ENCODE results near the gene PIK3R6.
"Not testable (repeated sequence)": the region's sequence is repeated elsewhere in the genome, so short reads cannot be mapped to it uniquely, and the experiment has no call there.

Gene PIK3R6

GRCh38 chr17:8806253-8806925, 61.1 kb downstream of the PIK3R6 start:
- no peak overlapping the region for H3K4me3 ChIP-seq (ENCODE audit: low read depth, low read length)
- DNase-seq (ENCODE audit: low read depth) = no peak

GRCh38 chr17:8805396-8805795, 62.1 kb downstream of the PIK3R6 start:
- not testable (repeated sequence) for DNase-seq (ENCODE audit: low read depth); H3K4me3 ChIP-seq (ENCODE audit: low read depth, low read length)

- H3K4me3 ChIP-seq (ENCODE audit: low read depth, low read length) = no peak overlapping the region
- DNase-seq (ENCODE audit: low read depth) = no peak
Observed at GRCh38 chr17:8803531-8804420, 63.7 kb downstream of the PIK3R6 start.

GRCh38 chr17:8801135-8801840, 66.2 kb downstream of the PIK3R6 start:
- H3K4me3 ChIP-seq (ENCODE audit: low read depth, low read length) = no peak overlapping the region
- no peak for DNase-seq (ENCODE audit: low read depth)

- no peak for DNase-seq (ENCODE audit: low read depth)
- no peak overlapping the region for H3K4me3 ChIP-seq (ENCODE audit: low read depth, low read length)
Observed at GRCh38 chr17:8800656-8801055, 66.8 kb downstream of the PIK3R6 start.

- no peak for DNase-seq (ENCODE audit: low read depth)
- no peak overlapping the region for H3K4me3 ChIP-seq (ENCODE audit: low read depth, low read length)
Observed at GRCh38 chr17:8799570-8800212, 67.8 kb downstream of the PIK3R6 start.

- no peak for DNase-seq (ENCODE audit: low read depth)
- H3K4me3 ChIP-seq (ENCODE audit: low read depth, low read length) = no peak within 1 kb of the TSS
Observed at GRCh38 chr17:8798846-8799569, 68.5 kb downstream of the PIK3R6 start, which contains the start of gene MFSD6L. TSS of gene MFSD6L (minus strand) at chr17:8799365. CDS start at chr17:8799120, 245 bp downstream.

GRCh38 chr17:8798176-8798845, 69.2 kb downstream of the PIK3R6 start:
- H3K4me3 ChIP-seq (ENCODE audit: low read depth, low read length) = no peak overlapping the region
- no peak for DNase-seq (ENCODE audit: low read depth)

GRCh38 chr17:8797621-8798175, 69.8 kb downstream of the PIK3R6 start:
- no peak for DNase-seq (ENCODE audit: low read depth)

GRCh38 chr17:8794636-8795035, 72.8 kb downstream of the PIK3R6 start:
- DNase-seq (ENCODE audit: low read depth) = no peak
- no peak overlapping the region for H3K4me3 ChIP-seq (ENCODE audit: low read depth, low read length)

More at GRCh38 chr17:8797621-8798175, 69.8 kb downstream of the PIK3R6 start:
- H3K4me3 ChIP-seq (ENCODE audit: low read depth, low read length) = no peak overlapping the region

GRCh38 chr17:8793649-8794048, 73.8 kb downstream of the PIK3R6 start:
- no peak for DNase-seq (ENCODE audit: low read depth)
- H3K4me3 ChIP-seq (ENCODE audit: low read depth, low read length) = no peak overlapping the region

GRCh38 chr17:8792646-8793045, 74.8 kb downstream of the PIK3R6 start:
- DNase-seq (ENCODE audit: low read depth) = no peak

GRCh38 chr17:8791910-8792270, 75.6 kb downstream of the PIK3R6 start:
- peak; percentile 17 for DNase-seq (ENCODE audit: low read depth)
- H3K4me3 ChIP-seq (ENCODE audit: low read depth, low read length) = no peak overlapping the region

More at GRCh38 chr17:8792646-8793045, 74.8 kb downstream of the PIK3R6 start:
- no peak overlapping the region for H3K4me3 ChIP-seq (ENCODE audit: low read depth, low read length)

GRCh38 chr17:8791248-8791909, 76.1 kb downstream of the PIK3R6 start:
- no peak for DNase-seq (ENCODE audit: low read depth)
- H3K4me3 ChIP-seq (ENCODE audit: low read depth, low read length) = no peak overlapping the region

- H3K4me3 ChIP-seq (ENCODE audit: low read depth, low read length) = no peak overlapping the region
- no peak for DNase-seq (ENCODE audit: low read depth)
Observed at GRCh38 chr17:8789743-8790142, 77.7 kb downstream of the PIK3R6 start.

- no peak overlapping the region for H3K4me3 ChIP-seq (ENCODE audit: low read depth, low read length)
- DNase-seq (ENCODE audit: low read depth) = no peak
Observed at GRCh38 chr17:8788998-8789397, 78.5 kb downstream of the PIK3R6 start.

- H3K4me3 ChIP-seq (ENCODE audit: low read depth, low read length) = no peak overlapping the region
- peak; percentile 1 for DNase-seq (ENCODE audit: low read depth)
Observed at GRCh38 chr17:8785547-8786413, 81.7 kb downstream of the PIK3R6 start.

Data from skeletal muscle cell (primary cell).